Stomach (tissue), 9 donors: ENCODE data around the gene RGS11. TPM values are rescaled to one million over a fixed set of nuclear protein-coding genes. Genes with fewer than 3 reads are reported as not detected.

Source experiments
- DNase-seq, 2 donors: peaks; one replicate each; pipeline versions ENCODE4 v3.0.0 to v3.0.0-alpha.2; 2013 to 2019
- H3K27ac ChIP-seq, 5 donors: fragments of 200-600 bp in 4 of 5; sonication (generic) in 4 of 5; one replicate each; pipeline ENCODE4 v1.5.1; 2013 to 2019; ENCODE audit warnings: mild to moderate bottlenecking in 1 of 5, moderate library complexity in 1 of 5
- H3K27me3 ChIP-seq, 3 donors: fragments of 200-600 bp; sonication (generic); one replicate each; pipeline ENCODE4 v1.5.1; 2017 to 2019; ENCODE audit warnings: mixed run types in 1 of 3
- H3K36me3 ChIP-seq, 4 donors: fragments of 200-600 bp; sonication (generic); 1 replicate in 3 of 4; 2 replicates in 1 of 4; pipeline ENCODE4 v1.5.1; 2016 to 2019
- H3K4me1 ChIP-seq, 4 donors: fragments of 200-600 bp; sonication (generic); one replicate each; pipeline ENCODE4 v1.5.1; 2016 to 2019
- H3K4me3 ChIP-seq, 4 donors: fragments of 200-600 bp; sonication (generic) in 3 of 4; one replicate each; pipeline ENCODE4 v1.5.1; 2016 to 2019; ENCODE audit warnings: mild to moderate bottlenecking in 1 of 4
- H3K9me3 ChIP-seq, 4 donors: fragments of 200-600 bp; sonication (generic); one replicate each; pipeline ENCODE4 v1.5.1; 2016 to 2019
- CTCF ChIP-seq, 7 experiments: fragments of 450-650 bp in 4 of 7; fragments of 200-600 bp in 3 of 7; sonication (generic) in 3 of 7; IDR thresholded peaks; one replicate each; pipeline ENCODE4 v1.5.1; 2016 to 2019; ENCODE audit warnings: antibody characterized with exemption in 7 of 7, control low read depth in 2 of 7, mild to moderate bottlenecking in 1 of 7
- EP300 ChIP-seq: sonication (generic); formaldehyde crosslinking; IDR thresholded peaks from one replicate; pipeline ENCODE4 v1.6.1; 2017; ENCODE audit warnings: antibody characterized with exemption
- POLR2A ChIP-seq, 4 donors: fragments of 450-650 bp; IDR thresholded peaks; one replicate each; pipeline ENCODE4 v1.6.1; 2016; ENCODE audit warnings: antibody characterized with exemption in 4 of 4, control low read depth in 2 of 4, mild to moderate bottlenecking in 1 of 4, moderate library complexity in 1 of 4
- POLR2AphosphoS5 ChIP-seq, 3 donors: sonication (generic); formaldehyde crosslinking; IDR thresholded peaks; one replicate each; pipeline ENCODE4 v1.6.1; 2016; ENCODE audit warnings: antibody characterized with exemption in 3 of 3
- WGBS, 5 donors: extraction: QIAGEN DNeasy Blood & Tissue Kit in 3 of 5; methylation state at CpG; one replicate each; pipeline versions ENCODE4 v1.1.5 to v1.1.7; 2013 to 2018; 5-methylcytosine and 5-hydroxymethylcytosine counted together
- intact Hi-C: fragments of 100-400 bp; cut with DNase I; formaldehyde crosslinking; loops from one replicate; pipeline ENCODE4 v1.15.1; 2023; ENCODE audit warnings: low total_unique reads
- polyA plus RNA-seq, 3 donors: library from polyadenylated mRNA; stranded (reverse); fragments of 200-250 nt; gene quantifications; one replicate each; pipeline ENCODE4 v1.2.3, GENCODE V29; 2013
- total RNA-seq, 5 donors: library from RNA; depleted of rRNA; stranded (reverse); fragments of >200 nt; gene quantifications; one replicate each; pipeline versions ENCODE4 v1.1.0 to v1.2.3, GENCODE V29; 2014 to 2016
- donor health status: healthy with polysubstance abuse.
- donor health status: Bipolar disorder and iron deficiency.
- donor health status: healthy.

The RGS11 gene
- total and polyA plus RNA-seq, 8 donors: 2.6 to 26.3 (median 9.6) TPM

DNA sequence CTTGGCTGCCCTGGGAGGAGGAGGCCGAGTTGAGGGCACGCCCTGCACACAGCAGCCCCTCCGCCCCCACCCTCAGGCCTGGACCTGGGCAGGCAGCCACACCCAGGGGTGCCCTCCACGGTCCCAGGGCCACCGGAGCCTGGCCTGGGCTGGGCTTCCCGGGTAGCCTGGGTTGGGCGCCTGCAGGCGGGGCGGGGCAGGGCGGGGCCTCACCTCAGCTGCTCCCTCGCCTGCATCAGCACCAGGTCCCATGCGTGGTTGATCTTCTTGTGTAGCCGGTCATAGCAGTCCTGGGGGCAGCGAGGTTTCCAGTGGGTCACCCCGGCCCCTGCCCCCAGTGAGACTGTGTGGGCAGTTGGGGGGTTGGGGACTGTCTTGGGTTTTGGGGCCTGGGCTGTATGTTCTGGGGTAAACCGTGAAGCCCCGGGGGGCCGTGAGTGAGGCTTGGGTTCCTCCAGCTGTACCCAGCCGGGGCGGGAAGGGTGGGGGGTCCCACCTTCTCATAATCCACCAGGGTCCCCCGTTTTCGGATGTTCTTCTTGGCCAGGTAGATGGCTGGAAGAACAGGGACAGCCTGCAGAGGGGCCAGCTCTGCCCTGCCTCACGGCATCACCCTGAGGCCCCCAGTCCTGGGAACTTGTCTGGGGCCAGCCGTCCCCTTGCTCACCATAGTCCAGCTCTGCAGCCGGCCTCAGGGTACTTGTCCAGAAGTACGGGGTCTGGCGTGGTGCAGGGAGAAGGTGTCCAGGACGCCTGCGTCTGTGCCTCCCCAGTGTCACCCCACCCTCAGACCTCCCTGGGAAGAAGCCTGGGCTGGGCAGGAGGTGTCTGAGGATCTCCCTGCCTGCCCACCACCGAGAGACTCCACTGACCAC lies 2.0 kb downstream of the RGS11 start:
- intact Hi-C loops: no loop called here
- WGBS, 5 donors: 32 to 68% (median 55%) methylated on average over 11 to 30 of the region's 30 CpGs
- peak; percentile 63 to 68 for DNase-seq
- Histone ChIP-seq H3K4me3 (no peak overlapping the region), H3K36me3 (no peaks in the 10 kb centered on the region), H3K27me3 (peaks cover 0 to 39% (median 8%) of the 10 kb centered on the region in 3 donors), H3K9me3 (no peaks in the 10 kb centered on the region), H3K4me1 (peaks cover 12 to 31% (median 27%) of the 10 kb centered on the region in 4 donors), H3K27ac (no peak overlapping the region)
- TF ChIP-seq POLR2AphosphoS5 (IDR thresholded peaks at IDR 0.05) (no peak), CTCF (IDR thresholded peaks at IDR 0.05) (no peak), POLR2A (IDR thresholded peaks at IDR 0.05) (no peak), EP300 (no peak)

DNA sequence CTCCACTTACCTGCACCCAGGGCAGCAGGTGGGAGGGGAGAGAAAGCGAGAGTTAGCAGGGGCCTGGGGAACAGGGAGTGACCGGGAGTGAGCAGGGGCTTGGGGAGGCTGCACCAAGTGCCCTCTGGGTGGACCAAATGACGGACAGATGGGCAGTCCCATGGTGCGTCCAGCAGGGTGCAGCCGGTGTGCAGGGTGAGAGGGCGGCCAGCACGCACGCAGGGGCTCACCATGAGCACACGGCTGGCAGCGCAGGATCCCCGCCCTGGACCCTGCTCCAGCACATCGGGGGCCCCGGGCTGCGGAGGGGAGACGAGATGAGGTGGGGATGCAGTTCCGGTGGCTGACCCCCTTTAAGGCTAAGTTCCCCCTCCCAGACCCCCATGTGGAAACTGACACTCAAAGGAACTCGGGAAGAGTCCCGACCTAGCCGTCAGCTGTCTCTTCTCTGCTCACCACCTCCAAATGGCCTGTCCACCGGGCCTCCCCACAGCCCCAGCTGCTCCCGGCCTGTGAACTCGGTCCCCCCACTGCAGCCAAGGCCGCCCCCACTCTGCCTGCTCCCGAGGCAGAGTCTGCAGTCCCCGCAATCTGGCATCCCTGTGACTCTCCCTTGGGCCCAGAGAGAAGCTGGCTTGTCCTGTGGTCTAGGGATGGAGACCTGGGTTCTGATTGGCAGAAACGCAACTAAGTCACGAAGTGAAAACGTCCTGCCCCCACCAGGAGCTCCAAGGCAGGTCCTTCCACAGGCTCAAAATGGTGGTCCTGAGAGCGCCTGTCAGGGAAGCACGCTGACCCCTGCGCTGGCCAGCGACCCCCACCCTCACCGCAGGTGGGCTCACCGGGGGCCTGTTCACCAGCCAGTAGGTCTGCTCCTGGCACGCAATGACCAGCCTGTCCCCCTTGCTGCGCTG lies 2.9 kb downstream of the RGS11 start:
- no peaks in the 10 kb centered on the region for H3K9me3 ChIP-seq
- TF ChIP-seq CTCF (IDR thresholded peaks at IDR 0.05) (no peak), POLR2AphosphoS5 (IDR thresholded peaks at IDR 0.05) (no peak), EP300 (no peak), POLR2A (IDR thresholded peaks at IDR 0.05) (no peak)
- 80 to 82% (median 81%) methylated on average over 21 to 36 of the region's 36 CpGs for WGBS, 5 donors

GRCh38 chr16:270381-271255 lies 5.1 kb downstream of the RGS11 start:
- TF ChIP-seq EP300 (no peak), POLR2A (IDR thresholded peaks at IDR 0.05) (no peak), POLR2AphosphoS5 (IDR thresholded peaks at IDR 0.05) (no peak), CTCF (IDR thresholded peaks at IDR 0.05) (no peak)
- WGBS, 5 donors: 87 to 93% (median 92%) methylated on average over 23 to 34 of the region's 34 CpGs
- Histone ChIP-seq H3K27me3 (peaks cover 0 to 25% (median 8%) of the 10 kb centered on the region in 3 donors), H3K27ac (no peak overlapping the region), H3K9me3 (no peaks in the 10 kb centered on the region), H3K36me3 (peaks cover 0 to 3% (median 2%) of the 10 kb centered on the region in 4 donors), H3K4me1 (peaks cover 12 to 38% (median 32%) of the 10 kb centered on the region in 4 donors), H3K4me3 (no peak overlapping the region)
- DNase-seq: peak in 1 of 2 donors; percentile 1
- intact Hi-C loops: no loop called here

More for the DNA sequence above, 2.9 kb downstream of the RGS11 start:
- no peak for DNase-seq
- Histone ChIP-seq H3K36me3 (no peaks in the 10 kb centered on the region), H3K4me1 (peaks cover 12 to 39% (median 31%) of the 10 kb centered on the region in 4 donors), H3K27me3 (peaks cover 0 to 39% (median 8%) of the 10 kb centered on the region in 3 donors), H3K4me3 (no peak overlapping the region), H3K27ac (no peak overlapping the region)
- intact Hi-C loops: no loop called here
